Neural progenitor cell (in vitro differentiated cells): ENCODE data around the gene PAQR8.
"Not testable (repeated sequence)": the region's sequence is repeated elsewhere in the genome, so short reads cannot be mapped to it uniquely, and the experiment has no call there.

ENCODE experiments used
- CTCF ChIP-seq: fragments of 200-600 bp; sonication (generic); IDR thresholded peaks from 2 replicates; pipeline ENCODE4 v1.5.1; 2017; ENCODE audit warnings: antibody characterized with exemption, mild to moderate bottlenecking
- EZH2 ChIP-seq: fragments of 200-600 bp; sonication (generic); IDR thresholded peaks from 2 replicates; pipeline ENCODE4 v1.6.1; 2017; ENCODE audit warnings: antibody characterized with exemption, mild to moderate bottlenecking, moderate library complexity
- EZH2phosphoT487 ChIP-seq: fragments of 200-600 bp; sonication (generic); IDR thresholded peaks from 2 replicates; pipeline ENCODE4 v1.6.1; 2017; ENCODE audit warnings: antibody characterized with exemption

GRCh38 chr6:52433294-52433693 lies 71.3 kb downstream of the PAQR8 start:
- not testable (repeated sequence) for TF ChIP-seq CTCF, EZH2phosphoT487, EZH2
